ENCODE measurements around the gene DCAF7. TPM values are rescaled to one million over a fixed set of nuclear protein-coding genes. Genes with fewer than 3 reads are reported as not detected.

The DCAF7 gene
- polyA plus RNA-seq, 1 of the 3 experiments (the other 2 are of a cell fraction) = 63.5 TPM

- TF ChIP-seq TEAD4 (IDR thresholded peaks at IDR 0.05; ENCODE audit: borderline replicate concordance, insufficient read depth) = no peak
- no peak for TF ChIP-seq YY1 (IDR thresholded peaks at IDR 0.05; ENCODE audit: low read depth)
- no peak for TF ChIP-seq NFIC (IDR thresholded peaks at IDR 0.05; ENCODE audit: borderline replicate concordance)
- TF ChIP-seq RFX5 (IDR thresholded peaks at IDR 0.05; ENCODE audit: low read length) = no peak
- TF ChIP-seq PBX3 (IDR thresholded peaks at IDR 0.05) = no peak
- TF ChIP-seq GABPA (IDR thresholded peaks at IDR 0.05; ENCODE audit: low read depth) = no peak
- TF ChIP-seq JUND (IDR thresholded peaks at IDR 0.05) = no peak
- TF ChIP-seq RAD21 (IDR thresholded peaks at IDR 0.05; ENCODE audit: low read length) = no peak
- no peak for TF ChIP-seq IRF3 (IDR thresholded peaks at IDR 0.05; ENCODE audit: low read depth, low read length)
- no peak for TF ChIP-seq EP300 (IDR thresholded peaks at IDR 0.05; ENCODE audit: borderline replicate concordance in 1 of 2, low read depth in 1 of 2, low read length in 1 of 2)
- no peak for TF ChIP-seq MXI1 (IDR thresholded peaks at IDR 0.05; ENCODE audit: low read depth, low read length)
These were observed 13.1 kb downstream of the DCAF7 start (continued) for GRCh38 chr17:63563339-63563738.

- H3K9ac ChIP-seq = no peak overlapping the region
- H3K4me1 ChIP-seq (ENCODE audit: control insufficient read depth in 1 of 2, insufficient read depth in 2 of 2, low read depth in 1 of 2, low read length in 1 of 2) = peaks cover 0 to 3% of the 10 kb centered on the region in 2 experiments; a peak in 1 of 4 replicates
- peaks cover 98% of the 10 kb centered on the region for H3K79me2 ChIP-seq (ENCODE audit: insufficient read depth)
- peaks cover 0 to 8% of the 10 kb centered on the region in 2 experiments for H3K36me3 ChIP-seq (replicated peaks in 1 of 2; ENCODE audit: control insufficient read depth in 1 of 2, insufficient read depth in 2 of 2, low read length in 1 of 2)
- ChIA-PET POLR2A (no interaction called here), CTCF (interaction anchor here (0.8 to 3.0 kb wide), 8 partner anchors 10 to 139 kb away, joined by 3 to 16 read pairs (median 6); partner anchors contain the start of gene DCAF7)
- no peak for DNase-seq
- no peaks in the 10 kb centered on the region for H3K27me3 ChIP-seq (ENCODE audit: insufficient read depth)
- H3K9me2 ChIP-seq = no peaks in the 10 kb centered on the region
- H3K4me3 ChIP-seq (ENCODE audit: low read depth in 2 of 2, low read length in 1 of 2) = no peak overlapping the region
- no peak for TF ChIP-seq ZBTB33 (IDR thresholded peaks at IDR 0.05; ENCODE audit: borderline replicate concordance, low read depth)
- no peak for TF ChIP-seq TCF12 (IDR thresholded peaks at IDR 0.05)
- TF ChIP-seq RAD21 (IDR thresholded peaks at IDR 0.05; ENCODE audit: low read length) = no peak
- no peak for TF ChIP-seq FOSL2 (IDR thresholded peaks at IDR 0.05; ENCODE audit: borderline replicate concordance, low read depth)
- TF ChIP-seq YY1 (IDR thresholded peaks at IDR 0.05; ENCODE audit: low read depth) = no peak
- no peak for TF ChIP-seq PBX3 (IDR thresholded peaks at IDR 0.05)
- no peak for TF ChIP-seq TAF1 (IDR thresholded peaks at IDR 0.05; ENCODE audit: borderline replicate concordance, low read depth, low read length)
- TF ChIP-seq CTCF (IDR thresholded peaks at IDR 0.05) = no peak
- H2AFZ ChIP-seq (ENCODE audit: low read depth) = no peak overlapping the region
- H3K27ac ChIP-seq (ENCODE audit: low read depth in 2 of 2, low read length in 1 of 2) = no peak overlapping the region
- WGBS (ENCODE audit: low lambda C conversion rate) = 96% methylated on average over 5 of the region's 5 CpGs
- peaks cover 7% of the 10 kb centered on the region for H3F3A ChIP-seq (replicated peaks; ENCODE audit: insufficient read depth)
- no peaks in the 10 kb centered on the region for H3K9me3 ChIP-seq
- no peak overlapping the region for H3K4me2 ChIP-seq
- peaks cover 93% of the 10 kb centered on the region for H4K20me1 ChIP-seq (ENCODE audit: insufficient read depth)
These were observed 14.3 kb downstream of the DCAF7 start for GRCh38 chr17:63564562-63564961.

Data from SK-N-SH (cell line).